ENCODE results near the gene CDK14. TPM values are rescaled to one million over a fixed set of nuclear protein-coding genes. Genes with fewer than 3 reads are reported as not detected.

The CDK14 gene
- total and polyA plus RNA-seq, 2 donors (not counting 1 experiment from before 2014, with no cell fraction given) = 42.1 to 167 TPM

DNA sequence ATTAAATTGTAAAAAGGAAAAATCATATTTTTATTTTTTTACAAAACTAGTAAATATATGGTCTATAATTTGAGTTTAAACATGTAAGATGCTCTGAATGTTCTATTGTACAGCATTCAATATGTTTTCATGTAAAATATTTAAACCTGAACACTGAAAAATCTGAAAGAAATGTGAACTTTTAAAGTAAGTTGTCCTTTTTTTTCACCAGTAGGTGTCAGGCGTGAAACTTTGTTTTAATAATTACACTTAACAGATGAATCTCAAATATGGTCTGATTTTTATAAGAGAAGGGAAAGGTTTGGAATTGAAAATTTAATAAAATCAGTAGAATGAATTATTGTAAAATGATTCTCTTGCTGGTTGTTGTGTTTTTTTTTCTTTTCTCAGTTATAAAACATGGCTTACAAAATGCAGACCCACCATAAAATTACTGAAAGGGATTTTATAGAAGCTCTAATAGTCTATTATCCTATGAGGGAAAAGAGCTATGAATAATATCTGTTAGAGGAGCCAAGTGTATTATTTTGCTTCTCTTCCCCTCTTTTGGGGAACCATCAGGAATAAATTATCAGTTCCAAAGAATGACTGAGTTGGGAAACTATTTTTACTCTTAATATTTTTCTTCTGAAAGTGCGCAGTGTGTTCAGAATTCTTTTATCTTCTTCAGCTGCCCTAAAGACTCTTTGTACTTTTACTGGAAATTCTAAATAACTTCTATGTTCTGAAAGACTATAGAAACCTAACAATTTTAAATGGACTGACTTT lies 450.4 kb downstream of the CDK14 start:
- peaks cover 0 to 13% of the 10 kb centered on the region in 2 experiments for H3K36me3 ChIP-seq (replicated peaks in 1 of 2; ENCODE audit: control extremely low read depth in 1 of 2, control insufficient read depth in 1 of 2, extremely low read depth in 1 of 2, insufficient read depth in 2 of 2, low read length in 1 of 2)
- no peak overlapping the region for H3K9ac ChIP-seq (ENCODE audit: low read length)
- H3K27ac Mint-ChIP-seq = no peak overlapping the region
- intact Hi-C loops (cut with micrococcal nuclease) = no loop called here
- DNase-seq (no peak), ATAC-seq (ENCODE audit: low read depth) (no peak)
- H3K27me3 Mint-ChIP-seq = no peaks in the 10 kb centered on the region
- no peak overlapping the region for H3K4me2 ChIP-seq (replicated peaks; ENCODE audit: low read depth, low read length, poor library complexity, severe bottlenecking)
- H3K4me3 Mint-ChIP-seq = no peak overlapping the region
- H3K4me1 Mint-ChIP-seq = peaks cover 14% of the 10 kb centered on the region
- H3K79me2 ChIP-seq (ENCODE audit: control insufficient read depth, insufficient read depth, low read length) = no peaks in the 10 kb centered on the region
- H4K20me1 ChIP-seq (ENCODE audit: control insufficient read depth, insufficient read depth, low read length, poor library complexity, severe bottlenecking) = no peaks in the 10 kb centered on the region
- no peaks in the 10 kb centered on the region for H3K9me3 ChIP-seq (ENCODE audit: control extremely low read depth in 1 of 3, control insufficient read depth in 2 of 3, insufficient read depth in 1 of 3, low read length in 2 of 3)
- POLR2A ChIA-PET = no interaction called here
- TF ChIP-seq, protein P1, sequence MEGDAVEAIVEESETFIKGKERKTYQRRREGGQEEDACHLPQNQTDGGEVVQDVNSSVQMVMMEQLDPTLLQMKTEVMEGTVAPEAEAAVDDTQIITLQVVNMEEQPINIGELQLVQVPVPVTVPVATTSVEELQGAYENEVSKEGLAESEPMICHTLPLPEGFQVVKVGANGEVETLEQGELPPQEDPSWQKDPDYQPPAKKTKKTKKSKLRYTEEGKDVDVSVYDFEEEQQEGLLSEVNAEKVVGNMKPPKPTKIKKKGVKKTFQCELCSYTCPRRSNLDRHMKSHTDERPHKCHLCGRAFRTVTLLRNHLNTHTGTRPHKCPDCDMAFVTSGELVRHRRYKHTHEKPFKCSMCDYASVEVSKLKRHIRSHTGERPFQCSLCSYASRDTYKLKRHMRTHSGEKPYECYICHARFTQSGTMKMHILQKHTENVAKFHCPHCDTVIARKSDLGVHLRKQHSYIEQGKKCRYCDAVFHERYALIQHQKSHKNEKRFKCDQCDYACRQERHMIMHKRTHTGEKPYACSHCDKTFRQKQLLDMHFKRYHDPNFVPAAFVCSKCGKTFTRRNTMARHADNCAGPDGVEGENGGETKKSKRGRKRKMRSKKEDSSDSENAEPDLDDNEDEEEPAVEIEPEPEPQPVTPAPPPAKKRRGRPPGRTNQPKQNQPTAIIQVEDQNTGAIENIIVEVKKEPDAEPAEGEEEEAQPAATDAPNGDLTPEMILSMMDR (IDR thresholded peaks at IDR 0.05) = no peak
- no peak for TF ChIP-seq EZH2 (IDR thresholded peaks at IDR 0.05; ENCODE audit: borderline replicate concordance, insufficient read depth, low read depth, low read length, poor library complexity, severe bottlenecking)
- no peak overlapping the region for H3K4me3 ChIP-seq (ENCODE audit: control extremely low read depth in 1 of 5, extremely low read depth in 1 of 5, insufficient read depth in 1 of 5, low read depth in 2 of 5, low read length in 4 of 5)
- H3K27ac ChIP-seq (ENCODE audit: low read length in 2 of 2) = no peak overlapping the region
- H2AFZ ChIP-seq (ENCODE audit: insufficient read depth, low read depth, low read length, poor library complexity, severe bottlenecking) = no peak overlapping the region
- no peaks in the 10 kb centered on the region for H3K9me3 Mint-ChIP-seq (ENCODE audit: insufficient read depth)
- no CpG with 5 or more reads among the region's 2 CpGs for WGBS (ENCODE audit: insufficient coverage)
- CTCF ChIA-PET = no interaction called here
- H3K4me1 ChIP-seq (ENCODE audit: control insufficient read depth in 2 of 2, insufficient read depth in 2 of 2, low read length in 2 of 2) = no peaks in the 10 kb centered on the region
- H3K27me3 ChIP-seq (replicated peaks in 1 of 4; ENCODE audit: control extremely low read depth in 1 of 4, control insufficient read depth in 3 of 4, insufficient read depth in 4 of 4, low read length in 3 of 4) = no peaks in the 10 kb centered on the region

DNA sequence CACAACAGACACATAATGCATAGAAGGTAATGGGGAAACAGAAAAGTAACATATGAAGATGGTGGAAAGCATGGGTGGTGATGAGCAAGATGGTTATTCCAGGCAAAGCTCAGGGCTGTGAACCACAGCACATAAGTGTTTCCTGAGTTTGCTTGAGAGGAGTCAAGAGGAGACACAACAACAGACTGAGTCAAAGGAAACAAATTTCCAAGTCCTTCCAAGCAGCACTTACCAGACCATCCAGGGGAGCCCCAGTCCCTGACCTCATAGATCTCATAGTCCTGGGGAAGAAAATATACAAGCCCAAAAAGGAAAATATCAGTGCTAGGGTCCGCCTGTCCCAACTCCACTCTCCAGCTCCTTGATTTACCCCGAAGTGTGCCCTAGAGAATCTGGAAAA lies 451.5 kb downstream of the CDK14 start:
- no peak overlapping the region for H3K9ac ChIP-seq (ENCODE audit: low read length)
- ChIA-PET POLR2A (no interaction called here), CTCF (no interaction called here)
- Mint-ChIP-seq H3K9me3 (ENCODE audit: insufficient read depth) (no peaks in the 10 kb centered on the region), H3K27ac (no peak overlapping the region), H3K4me1 (peaks cover 14% of the 10 kb centered on the region), H3K4me3 (no peak overlapping the region), H3K27me3 (no peaks in the 10 kb centered on the region)
- H2AFZ ChIP-seq (ENCODE audit: insufficient read depth, low read depth, low read length, poor library complexity, severe bottlenecking) = no peak overlapping the region
- WGBS (ENCODE audit: insufficient coverage) = no CpG with 5 or more reads among the region's 2 CpGs
- no peak for ATAC-seq (ENCODE audit: low read depth)
- no peaks in the 10 kb centered on the region for H3K79me2 ChIP-seq (ENCODE audit: control insufficient read depth, insufficient read depth, low read length)
- H3K9me3 ChIP-seq (ENCODE audit: control extremely low read depth in 1 of 3, control insufficient read depth in 2 of 3, insufficient read depth in 1 of 3, low read length in 2 of 3) = no peaks in the 10 kb centered on the region
- no peaks in the 10 kb centered on the region for H3K27me3 ChIP-seq (replicated peaks in 1 of 4; ENCODE audit: control extremely low read depth in 1 of 4, control insufficient read depth in 3 of 4, insufficient read depth in 4 of 4, low read length in 3 of 4)
- no peak overlapping the region for H3K4me3 ChIP-seq (ENCODE audit: control extremely low read depth in 1 of 5, extremely low read depth in 1 of 5, insufficient read depth in 1 of 5, low read depth in 2 of 5, low read length in 4 of 5)
- intact Hi-C loops (cut with micrococcal nuclease) = no loop called here
- no peak for TF ChIP-seq EZH2 (IDR thresholded peaks at IDR 0.05; ENCODE audit: borderline replicate concordance, insufficient read depth, low read depth, low read length, poor library complexity, severe bottlenecking)
- TF ChIP-seq, protein P1 (IDR thresholded peaks at IDR 0.05) = no peak
- no peak overlapping the region for H3K27ac ChIP-seq (ENCODE audit: low read length in 2 of 2)
- no peaks in the 10 kb centered on the region for H4K20me1 ChIP-seq (ENCODE audit: control insufficient read depth, insufficient read depth, low read length, poor library complexity, severe bottlenecking)
- peaks cover 0 to 13% of the 10 kb centered on the region in 2 experiments for H3K36me3 ChIP-seq (replicated peaks in 1 of 2; ENCODE audit: control extremely low read depth in 1 of 2, control insufficient read depth in 1 of 2, extremely low read depth in 1 of 2, insufficient read depth in 2 of 2, low read length in 1 of 2)
- no peak overlapping the region for H3K4me2 ChIP-seq (replicated peaks; ENCODE audit: low read depth, low read length, poor library complexity, severe bottlenecking)
- no peaks in the 10 kb centered on the region for H3K4me1 ChIP-seq (ENCODE audit: control insufficient read depth in 2 of 2, insufficient read depth in 2 of 2, low read length in 2 of 2)
- DNase-seq = no peak
